HG03469 (cell line): ENCODE measurements around the gene GSS.
"Not testable (repeated sequence)": the region's sequence is repeated elsewhere in the genome, so short reads cannot be mapped to it uniquely, and the experiment has no call there.

Source experiments
- ATAC-seq: cut with Tn5 transposase; IDR thresholded peaks from one replicate; pipeline ENCODE4 v1.9.1; 2021; ENCODE audit warnings: mild to moderate bottlenecking, moderate library complexity, moderate number of reproducible peaks; ENCODE audit not compliant: unreplicated experiment

GSS gene

GRCh38 chr20:34915749-34916455 is 39.7 kb downstream of the GSS start:
- ATAC-seq: no peak

GRCh38 chr20:34915131-34915530 is 40.5 kb downstream of the GSS start:
- ATAC-seq: no peak

GRCh38 chr20:34907616-34908469 is 47.8 kb downstream of the GSS start:
- no peak for ATAC-seq

- no peak for ATAC-seq
Measured at GRCh38 chr20:34904202-34904621, 51.4 kb downstream of the GSS start.

GRCh38 chr20:34898731-34899130 is 56.9 kb downstream of the GSS start:
- ATAC-seq: not testable (repeated sequence)

GRCh38 chr20:34898129-34898528 is 57.5 kb downstream of the GSS start:
- not testable (repeated sequence) for ATAC-seq

GRCh38 chr20:34896086-34896621 is 59.5 kb downstream of the GSS start:
- ATAC-seq: no peak

- ATAC-seq: no peak
Measured at GRCh38 chr20:34895465-34895864, 60.1 kb downstream of the GSS start.

- no peak for ATAC-seq
Measured at GRCh38 chr20:34894723-34895122, 60.9 kb downstream of the GSS start.

GRCh38 chr20:34892671-34893070 is 62.9 kb downstream of the GSS start:
- ATAC-seq: no peak

- no peak for ATAC-seq
Measured at GRCh38 chr20:34891166-34892062, 64.2 kb downstream of the GSS start.

GRCh38 chr20:34888468-34888867 is 67.1 kb downstream of the GSS start:
- ATAC-seq: no peak

- no peak for ATAC-seq
Measured at GRCh38 chr20:34887023-34887422, 68.6 kb downstream of the GSS start.

- no peak for ATAC-seq
Measured at GRCh38 chr20:34886122-34886521, 69.5 kb downstream of the GSS start.

GRCh38 chr20:34884260-34884659 is 71.3 kb downstream of the GSS start:
- no peak for ATAC-seq

- ATAC-seq: no peak
Measured at GRCh38 chr20:34883809-34884208, 71.8 kb downstream of the GSS start.

GRCh38 chr20:34883087-34883688 is 72.4 kb downstream of the GSS start:
- ATAC-seq: no peak

- no peak for ATAC-seq
Measured at GRCh38 chr20:34881689-34882088, 73.9 kb downstream of the GSS start.

GRCh38 chr20:34880971-34881370 is 74.6 kb downstream of the GSS start:
- ATAC-seq: not testable (repeated sequence)

GRCh38 chr20:34880215-34880850 is 75.3 kb downstream of the GSS start:
- ATAC-seq: no peak
